Measurements from ENCODE around the gene BLTP2. TPM values are rescaled to one million over a fixed set of nuclear protein-coding genes. Genes with fewer than 3 reads are reported as not detected.
A peak's percentile ranks its signal among the peaks of the same experiment; 100 is the strongest.
"Not testable (repeated sequence)": the region's sequence is repeated elsewhere in the genome, so short reads cannot be mapped to it uniquely, and the experiment has no call there.

Gene BLTP2
- polyA plus RNA-seq (ENCODE audit: insufficient read length): 50.6 TPM

- peak; percentile 87 for DNase-seq (ENCODE audit: low read depth)
These were observed at the start of gene BLTP2 for GRCh38 chr17:28644787-28645575. TSS of gene BLTP2 (minus strand) at chr17:28645158. CDS start at chr17:28645056, 102 bp downstream.

GRCh38 chr17:28693869-28694268 lies 48.9 kb upstream of the BLTP2 start:
- DNase-seq (ENCODE audit: low read depth): no peak

DNA sequence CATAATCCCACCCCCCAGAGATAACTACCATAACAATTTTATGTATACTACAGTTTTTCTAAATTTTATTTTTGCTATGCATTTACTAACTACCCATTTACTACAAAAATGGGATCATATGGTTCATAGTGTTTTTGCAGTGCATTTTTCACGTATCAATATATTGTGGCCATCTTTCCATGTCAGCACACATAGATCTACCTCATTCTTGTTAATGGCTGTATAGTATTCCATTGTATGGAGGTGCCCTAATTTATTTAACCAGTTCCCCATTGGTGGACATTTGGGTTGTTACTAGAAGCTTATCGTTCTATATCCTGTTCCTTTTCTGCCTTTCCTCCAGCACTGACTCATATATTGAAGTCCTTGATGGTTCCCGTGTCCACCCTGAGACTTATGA lies 44.1 kb upstream of the BLTP2 start:
- DNase-seq (ENCODE audit: low read depth): no peak

- DNase-seq (ENCODE audit: low read depth): no peak
These were observed 43.5 kb upstream of the BLTP2 start for GRCh38 chr17:28688481-28688880.

DNA sequence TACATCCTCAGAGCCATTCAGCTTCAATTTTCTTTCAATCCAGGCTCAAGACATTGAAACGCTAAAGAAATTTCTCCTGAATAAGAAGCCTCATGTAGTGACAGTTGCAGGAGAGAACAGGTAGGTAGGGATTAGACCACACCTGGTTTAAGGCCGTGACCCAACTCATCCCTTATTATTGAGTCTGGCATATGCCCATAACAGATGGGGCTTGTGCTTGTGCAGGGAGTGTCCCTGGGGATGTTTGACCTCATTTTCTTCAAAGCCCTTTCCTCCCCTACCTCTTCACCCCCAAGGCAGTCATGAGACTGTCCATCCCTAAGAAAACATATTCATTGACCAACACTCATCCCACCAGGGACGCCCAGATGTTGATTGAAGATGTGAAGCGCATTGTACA lies 41.3 kb upstream of the BLTP2 start:
- no peak for DNase-seq (ENCODE audit: low read depth)

DNA sequence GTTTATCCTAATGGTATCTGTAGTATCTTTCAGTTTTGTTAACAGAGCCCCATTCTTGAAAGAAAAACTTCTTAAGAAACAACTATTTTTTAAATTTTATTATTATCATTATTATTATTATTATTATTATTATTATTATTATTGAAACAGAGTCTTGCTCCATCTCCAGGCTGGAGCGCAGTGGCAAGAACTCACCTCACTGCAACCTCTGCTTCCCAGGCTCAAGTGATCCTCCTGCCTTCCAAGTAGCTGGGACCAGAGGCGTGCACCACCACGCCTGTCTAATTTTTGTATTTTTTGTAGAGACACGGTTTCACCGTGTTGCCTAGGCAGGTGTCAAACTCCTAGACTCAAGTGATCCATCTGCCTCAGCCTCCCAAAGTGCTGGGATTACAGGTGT lies 40.4 kb upstream of the BLTP2 start:
- DNase-seq (ENCODE audit: low read depth): no peak

GRCh38 chr17:28684963-28685362 lies 40.0 kb upstream of the BLTP2 start:
- DNase-seq (ENCODE audit: low read depth): no peak

- no peak for DNase-seq (ENCODE audit: low read depth)
These were observed 37.7 kb upstream of the BLTP2 start for GRCh38 chr17:28682655-28683054.

GRCh38 chr17:28675980-28676379 lies 31.0 kb upstream of the BLTP2 start:
- DNase-seq (ENCODE audit: low read depth): no peak

GRCh38 chr17:28675490-28675889 lies 30.5 kb upstream of the BLTP2 start:
- no peak for DNase-seq (ENCODE audit: low read depth)

GRCh38 chr17:28669918-28670317 lies 25.0 kb upstream of the BLTP2 start:
- no peak for DNase-seq (ENCODE audit: low read depth)

DNA sequence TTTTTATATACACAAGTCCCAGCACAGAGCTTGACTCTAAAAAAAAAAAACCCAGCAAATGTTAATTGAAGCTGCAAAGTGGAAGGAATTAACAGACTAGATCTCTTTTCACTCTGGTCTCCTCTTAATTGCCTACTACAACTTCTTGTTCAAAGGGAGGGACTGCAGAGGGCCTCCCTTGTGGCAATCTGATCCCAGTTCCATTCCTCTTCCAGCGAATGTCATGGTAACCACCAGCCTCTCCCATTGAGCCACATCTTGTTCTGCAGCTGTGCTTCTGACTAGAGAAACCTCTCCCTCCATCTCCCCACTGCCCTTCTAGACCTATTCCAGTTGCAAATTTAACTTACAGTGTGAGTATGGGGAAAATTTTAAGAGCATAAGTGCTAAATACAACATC lies 22.9 kb upstream of the BLTP2 start:
- no peak for DNase-seq (ENCODE audit: low read depth)

DNA sequence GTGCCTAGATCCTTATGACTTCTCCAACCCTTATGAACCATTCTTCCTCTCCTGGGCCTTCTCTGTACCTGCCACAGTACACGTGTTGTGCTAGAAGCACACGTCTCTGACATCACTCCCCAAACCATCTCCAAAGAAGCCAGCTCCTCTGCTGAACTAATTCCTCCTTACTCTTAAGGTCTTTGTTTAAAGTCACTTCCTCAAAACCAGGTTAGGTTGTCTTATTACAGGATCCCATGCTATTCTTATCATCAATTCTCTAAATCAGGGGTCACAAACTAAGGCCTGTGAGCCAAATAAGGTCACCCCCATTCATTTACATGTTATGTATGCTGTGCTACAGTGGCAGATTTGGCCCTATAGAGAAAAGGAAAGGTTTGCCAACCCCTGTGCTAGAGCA lies 21.0 kb upstream of the BLTP2 start:
- no peak for DNase-seq (ENCODE audit: low read depth)

DNA sequence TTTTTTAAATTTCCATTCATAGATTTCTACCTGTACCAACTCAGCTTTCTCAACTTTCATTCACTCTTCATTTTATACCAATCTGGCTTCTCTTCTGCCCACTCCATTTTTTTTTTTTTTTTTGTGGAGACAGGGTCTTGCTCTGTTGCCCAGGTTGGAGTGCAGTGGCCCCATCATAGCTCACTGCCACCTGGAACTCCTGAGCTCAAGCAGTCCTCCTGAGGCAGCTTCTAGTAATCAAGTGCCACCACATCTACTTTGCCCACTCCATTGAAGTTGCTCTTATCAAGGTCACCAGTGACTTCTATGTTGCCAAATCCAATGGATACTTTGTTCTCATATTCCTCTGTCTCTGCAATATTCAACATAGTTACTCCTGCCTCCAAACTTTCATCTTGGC lies 18.8 kb upstream of the BLTP2 start:
- DNase-seq (ENCODE audit: low read depth): no peak

DNA sequence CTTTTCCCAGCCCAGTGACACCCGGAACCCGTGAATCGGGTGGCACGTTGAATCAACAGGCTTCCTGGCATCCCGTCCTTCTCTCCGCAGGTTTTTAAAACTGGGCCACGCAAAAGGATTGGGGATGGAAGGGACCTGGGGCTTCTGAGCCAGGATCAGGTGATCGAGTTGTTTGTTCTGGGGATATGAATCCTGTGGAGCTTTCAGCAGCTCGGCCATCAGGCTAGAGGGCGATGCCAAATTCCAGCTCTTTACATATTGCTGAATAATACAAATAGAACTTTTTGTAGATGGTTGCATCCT lies 17.5 kb upstream of the BLTP2 start:
- DNase-seq (ENCODE audit: low read depth): no peak

DNA sequence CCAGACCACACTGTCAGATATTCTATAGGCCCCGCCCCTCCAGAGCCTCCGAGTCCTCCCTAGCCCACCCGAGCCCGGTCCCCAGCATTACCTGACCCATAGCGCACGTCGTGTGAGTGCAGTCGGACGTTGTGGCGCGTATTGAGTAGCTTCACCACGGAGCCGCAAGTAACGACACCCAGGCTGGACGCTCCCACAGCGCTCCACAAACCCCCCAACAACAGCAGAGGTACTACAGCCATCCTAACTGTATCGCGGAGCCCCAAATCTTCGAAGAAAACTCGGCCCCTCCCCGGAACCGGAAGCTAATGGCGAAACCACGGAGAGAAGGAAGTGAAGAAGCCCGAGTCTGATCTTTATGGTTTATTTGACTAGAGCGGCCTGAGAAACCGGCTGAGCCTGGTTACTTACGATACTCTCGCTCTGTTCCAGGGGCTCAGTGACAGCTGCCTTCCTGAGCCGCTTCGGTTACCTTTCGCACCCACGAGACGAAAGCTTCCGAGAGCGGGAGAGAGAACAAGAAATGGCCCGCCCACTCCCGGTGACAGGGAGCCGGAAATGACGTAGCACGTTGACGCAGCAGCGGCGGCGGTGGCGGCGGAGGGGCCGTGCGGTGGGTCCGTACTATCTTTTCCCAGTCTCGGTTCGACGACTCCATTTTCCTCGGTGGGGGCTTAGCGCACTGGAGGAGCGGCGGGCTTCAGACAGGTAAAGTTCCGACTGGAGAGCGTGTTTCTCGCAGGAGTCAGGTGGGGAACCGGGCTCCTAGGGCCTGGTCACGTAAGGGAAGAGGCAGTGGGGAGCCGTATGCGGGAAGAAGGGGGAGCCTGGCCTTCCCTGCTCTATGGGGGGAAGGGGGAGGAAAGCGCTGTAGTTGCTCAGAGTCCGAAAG lies 16.9 kb upstream of the BLTP2 start, which contains the start of the genes SDF2 and SUPT6H:
SDF2 (minus strand) TSS at position 272 of the 892 bp plus-strand sequence; CDS start at position 242, 30 bp downstream.
SUPT6H (plus strand) TSS at position 571 of the 892 bp plus-strand sequence. CDS start 11,197 bp downstream, outside the sequence.
- DNase-seq (ENCODE audit: low read depth): peak; percentile 62

GRCh38 chr17:28659497-28659881 lies 14.5 kb upstream of the BLTP2 start:
- DNase-seq (ENCODE audit: low read depth): not testable (repeated sequence)

GRCh38 chr17:28658766-28659496 lies 14.0 kb upstream of the BLTP2 start:
- not testable (repeated sequence) for DNase-seq (ENCODE audit: low read depth)

DNA sequence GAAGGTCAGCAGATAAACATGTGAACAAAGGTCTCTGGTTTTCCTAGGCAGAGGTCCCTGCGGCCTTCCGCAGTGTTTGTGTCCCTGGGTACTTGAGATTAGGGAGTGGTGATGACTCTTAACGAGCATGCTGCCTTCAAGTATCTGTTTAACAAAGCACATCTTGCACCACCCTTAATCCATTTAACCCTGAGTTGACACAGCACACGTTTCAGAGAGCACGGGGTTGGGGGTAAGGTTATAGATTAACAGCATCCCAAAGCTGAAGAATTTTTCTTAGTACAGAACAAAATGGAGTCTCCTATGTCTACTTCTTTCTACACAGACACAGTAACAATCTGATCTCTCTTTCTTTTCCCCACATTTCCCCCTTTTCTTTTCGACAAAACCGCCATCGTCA lies 13.4 kb upstream of the BLTP2 start:
- DNase-seq (ENCODE audit: low read depth): not testable (repeated sequence)

GRCh38 chr17:28657756-28658155 lies 12.8 kb upstream of the BLTP2 start:
- DNase-seq (ENCODE audit: low read depth): no peak

DNA sequence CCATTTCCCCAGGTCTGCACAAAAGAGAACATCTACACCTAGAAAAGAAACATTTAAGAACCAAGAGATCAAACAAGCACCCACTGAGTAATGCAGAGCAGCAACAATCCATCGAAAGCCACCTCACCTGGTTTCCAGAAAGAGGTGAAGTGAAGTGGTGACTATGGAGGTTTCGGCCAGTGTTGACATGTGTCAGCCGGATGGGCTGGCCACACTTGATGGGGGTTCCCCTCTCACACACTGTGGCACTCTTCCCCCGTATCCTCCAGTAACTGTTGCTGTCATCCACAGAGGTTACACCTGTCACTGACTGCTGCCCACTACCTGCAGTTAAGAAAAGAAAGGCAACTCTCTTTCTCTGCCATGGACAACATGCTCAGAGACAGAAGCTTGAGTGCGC lies 10.2 kb upstream of the BLTP2 start:
- no peak for DNase-seq (ENCODE audit: low read depth)

GRCh38 chr17:28648698-28649097 lies 3.7 kb upstream of the BLTP2 start:
- no peak for DNase-seq (ENCODE audit: low read depth)
